ENCODE data around the gene MAST1. TPM values are rescaled to one million over a fixed set of nuclear protein-coding genes. Genes with fewer than 3 reads are reported as not detected.

MAST1 gene
- total and polyA plus RNA-seq, 2 experiments from 2014 or later, result 13.9 to 19.9 TPM

- DNase-seq (ENCODE audit: low spot score) (peak; percentile 94), ATAC-seq (peak; percentile 15)
- Mint-ChIP-seq H3K27ac (peak overlapping the region; percentile 87; the same call in 1 of the 2 replicates), H3K4me1 (peaks cover 32% of the 10 kb centered on the region), H3K9me3 (peaks cover 3% of the 10 kb centered on the region; the same call in 2 of the 3 replicates), H3K4me3 (peak overlapping the region; percentile 85), H3K36me3 (ENCODE audit: low read depth) (peaks cover 24% of the 10 kb centered on the region), H3K27me3 (ENCODE audit: insufficient read depth, low read depth, poor library complexity) (peaks cover 44% of the 10 kb centered on the region)
- TF ChIP-seq CREB1 (CRISPR knock-in tag; IDR thresholded peaks at IDR 0.05; ENCODE audit: low read depth) (peak; percentile 91), REST (IDR thresholded peaks at IDR 0.05; ENCODE audit: unreplicated experiment) (no peak), POLR2AphosphoS5 (IDR thresholded peaks at IDR 0.05; ENCODE audit: low read depth) (peak; percentile 52)
- peak overlapping the region; percentile 43; the same call in 1 of the 2 replicates for H2AFZ ChIP-seq
- peak overlapping the region; percentile 90 for H3K27ac ChIP-seq (ENCODE audit: low read depth)
- peak overlapping the region; percentile 83 for H3K4me3 ChIP-seq
- no peaks in the 10 kb centered on the region for H4K20me1 ChIP-seq (replicated peaks; ENCODE audit: insufficient read depth)
- peaks cover 27% of the 10 kb centered on the region for H3K27me3 ChIP-seq (ENCODE audit: insufficient read depth)
- peaks cover 32% of the 10 kb centered on the region for H3F3A ChIP-seq (replicated peaks; ENCODE audit: low read depth)
- peak overlapping the region; percentile 96 for H3K4me2 ChIP-seq
- peaks cover 33% of the 10 kb centered on the region for H3K4me1 ChIP-seq (ENCODE audit: insufficient read depth)
- H3K79me2 ChIP-seq (replicated peaks; ENCODE audit: insufficient read depth), result no peaks in the 10 kb centered on the region
- no peaks in the 10 kb centered on the region for H3K9me2 ChIP-seq (ENCODE audit: insufficient read depth)
- no peaks in the 10 kb centered on the region for H3K36me3 ChIP-seq (ENCODE audit: insufficient read depth)
These were observed 44.8 kb upstream of the MAST1 start for GRCh38 chr19:12793290-12794195.

GRCh38 chr19:12794196-12794941 lies 43.9 kb upstream of the MAST1 start:
- peak overlapping the region; percentile 72 for H3K4me3 Mint-ChIP-seq
- Histone ChIP-seq H3K27ac (ENCODE audit: low read depth) (0 out of 2 replicates have a peak overlapping the region, but pooled peaks have one; percentile 78), H3K79me2 (replicated peaks; ENCODE audit: insufficient read depth) (no peaks in the 10 kb centered on the region), H4K20me1 (replicated peaks; ENCODE audit: insufficient read depth) (no peaks in the 10 kb centered on the region), H2AFZ (peak overlapping the region; percentile 43; the same call in 1 of the 2 replicates), H3K27me3 (ENCODE audit: insufficient read depth) (peaks cover 27% of the 10 kb centered on the region), H3K36me3 (ENCODE audit: insufficient read depth) (peaks cover 3% of the 10 kb centered on the region; the same call in 1 of the 2 replicates), H3F3A (replicated peaks; ENCODE audit: low read depth) (peaks cover 25% of the 10 kb centered on the region), H3K9me2 (ENCODE audit: insufficient read depth) (no peaks in the 10 kb centered on the region), H3K4me3 (peak overlapping the region; percentile 83), H3K4me1 (ENCODE audit: insufficient read depth) (peaks cover 27% of the 10 kb centered on the region), H3K4me2 (peak overlapping the region; percentile 96)
- H3K27ac Mint-ChIP-seq, result peak overlapping the region; percentile 80; the same call in 1 of the 2 replicates
- DNase-seq (ENCODE audit: low spot score), result no peak
- peaks cover 38% of the 10 kb centered on the region for H3K27me3 Mint-ChIP-seq (ENCODE audit: insufficient read depth, low read depth, poor library complexity)
- peaks cover 24% of the 10 kb centered on the region for H3K4me1 Mint-ChIP-seq
- H3K9me3 Mint-ChIP-seq, result peaks cover 3% of the 10 kb centered on the region; the same call in 2 of the 3 replicates
- no peak for ATAC-seq
- H3K36me3 Mint-ChIP-seq (ENCODE audit: low read depth), result peaks cover 32% of the 10 kb centered on the region
- TF ChIP-seq EZH2 (IDR thresholded peaks at IDR 0.05; ENCODE audit: low read depth, unreplicated experiment) (no peak), ZNF462 (CRISPR knock-in tag; IDR thresholded peaks at IDR 0.05) (no peak), EZH2phosphoT487 (IDR thresholded peaks at IDR 0.05; ENCODE audit: unreplicated experiment) (no peak)

All from GM23338 (cell line).